ENCODE data around the gene PPP3CA. TPM values are rescaled to one million over a fixed set of nuclear protein-coding genes. Genes with fewer than 3 reads are reported as not detected.

Gene PPP3CA
- total RNA-seq, 1 donor from 2014 or later, result 38.4 TPM

DNA sequence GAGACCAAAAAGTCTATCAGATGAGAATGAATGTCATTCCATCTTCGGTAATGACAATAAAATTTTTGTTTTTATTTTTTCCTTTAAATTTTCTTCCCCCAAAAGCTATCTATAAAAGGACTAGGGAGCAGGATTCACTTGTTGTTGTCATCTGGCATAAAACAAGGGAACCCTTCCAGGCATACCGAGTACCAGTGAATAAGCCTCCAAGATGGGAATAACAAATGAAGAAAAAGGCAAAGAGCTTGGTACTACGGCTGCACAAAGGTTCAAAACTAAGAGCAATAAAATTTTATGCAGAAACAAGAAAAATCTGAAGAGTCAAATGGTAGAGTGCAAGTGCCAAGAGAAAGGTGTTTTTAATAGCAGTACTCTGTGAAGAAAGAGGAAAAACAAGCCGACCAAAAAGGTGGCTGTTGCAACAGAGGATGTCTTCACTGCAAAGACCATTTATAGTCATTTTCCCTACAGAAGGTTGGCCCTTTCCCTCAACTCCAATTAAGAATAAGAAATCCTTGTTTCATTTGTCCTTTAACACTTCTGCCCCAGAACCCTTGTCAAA is 25.8 kb downstream of the PPP3CA start:
- H3K4me3 Mint-ChIP-seq, result no peak overlapping the region
- no peak overlapping the region for H3K27ac Mint-ChIP-seq
- Histone ChIP-seq H3K27ac (no peak overlapping the region), H3K4me1 (peaks cover 3% of the 10 kb centered on the region), H3K4me2 (no peak overlapping the region), H2AFZ (replicated peaks) (no peak overlapping the region), H4K20me1 (ENCODE audit: low read depth) (peaks cover 10% of the 10 kb centered on the region), H3F3A (ENCODE audit: low read depth) (no peaks in the 10 kb centered on the region), H3K36me3 (no peaks in the 10 kb centered on the region), H3K4me3 (no peak overlapping the region), H3K27me3 (no peaks in the 10 kb centered on the region), H3K9me3 (ENCODE audit: low read depth) (no peaks in the 10 kb centered on the region), H3K9ac (no peak overlapping the region), H3K79me2 (ENCODE audit: low read depth) (peaks cover 49% of the 10 kb centered on the region)
- H3K9me3 Mint-ChIP-seq, result no peaks in the 10 kb centered on the region
- TF ChIP-seq EZH2phosphoT487 (IDR thresholded peaks at IDR 0.05), result no peak
- no peak for TF ChIP-seq EZH2 (IDR thresholded peaks at IDR 0.05)
- TF ChIP-seq, protein P1, sequence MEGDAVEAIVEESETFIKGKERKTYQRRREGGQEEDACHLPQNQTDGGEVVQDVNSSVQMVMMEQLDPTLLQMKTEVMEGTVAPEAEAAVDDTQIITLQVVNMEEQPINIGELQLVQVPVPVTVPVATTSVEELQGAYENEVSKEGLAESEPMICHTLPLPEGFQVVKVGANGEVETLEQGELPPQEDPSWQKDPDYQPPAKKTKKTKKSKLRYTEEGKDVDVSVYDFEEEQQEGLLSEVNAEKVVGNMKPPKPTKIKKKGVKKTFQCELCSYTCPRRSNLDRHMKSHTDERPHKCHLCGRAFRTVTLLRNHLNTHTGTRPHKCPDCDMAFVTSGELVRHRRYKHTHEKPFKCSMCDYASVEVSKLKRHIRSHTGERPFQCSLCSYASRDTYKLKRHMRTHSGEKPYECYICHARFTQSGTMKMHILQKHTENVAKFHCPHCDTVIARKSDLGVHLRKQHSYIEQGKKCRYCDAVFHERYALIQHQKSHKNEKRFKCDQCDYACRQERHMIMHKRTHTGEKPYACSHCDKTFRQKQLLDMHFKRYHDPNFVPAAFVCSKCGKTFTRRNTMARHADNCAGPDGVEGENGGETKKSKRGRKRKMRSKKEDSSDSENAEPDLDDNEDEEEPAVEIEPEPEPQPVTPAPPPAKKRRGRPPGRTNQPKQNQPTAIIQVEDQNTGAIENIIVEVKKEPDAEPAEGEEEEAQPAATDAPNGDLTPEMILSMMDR (IDR thresholded peaks at IDR 0.05), result no peak
- no peaks in the 10 kb centered on the region for H3K27me3 Mint-ChIP-seq (ENCODE audit: insufficient read depth, low read depth)
- DNase-seq (ENCODE audit: low spot score), result no peak
- H3K4me1 Mint-ChIP-seq, result peaks cover 2% of the 10 kb centered on the region
- peaks cover 2% of the 10 kb centered on the region for H3K36me3 Mint-ChIP-seq

DNA sequence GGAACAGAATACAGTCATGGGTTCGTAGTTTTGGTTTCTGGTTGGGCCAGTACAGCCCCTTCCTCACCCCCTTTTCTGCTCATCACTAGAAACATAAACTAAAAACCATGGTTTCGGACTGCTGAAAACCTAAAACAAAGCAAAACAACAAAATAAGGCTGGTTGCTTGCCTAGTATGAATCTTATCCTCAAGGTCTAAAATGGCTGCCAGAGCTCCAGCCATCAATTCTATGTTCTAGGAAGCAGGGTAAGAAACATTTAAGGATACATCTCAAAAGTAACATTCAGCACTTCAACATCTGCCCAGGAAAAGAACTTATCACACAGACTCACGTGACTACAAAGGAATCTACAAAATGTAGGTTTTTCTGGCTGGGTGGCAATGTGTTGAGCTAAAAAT is 31.5 kb downstream of the PPP3CA start:
- H3K27me3 Mint-ChIP-seq (ENCODE audit: insufficient read depth, low read depth), result no peaks in the 10 kb centered on the region
- H3K9me3 Mint-ChIP-seq, result peaks cover 2% of the 10 kb centered on the region
- TF ChIP-seq, protein P1 (IDR thresholded peaks at IDR 0.05), result no peak
- no peak for TF ChIP-seq EZH2phosphoT487 (IDR thresholded peaks at IDR 0.05)
- no peak for TF ChIP-seq EZH2 (IDR thresholded peaks at IDR 0.05)
- no peaks in the 10 kb centered on the region for H3K36me3 ChIP-seq
- H4K20me1 ChIP-seq (ENCODE audit: low read depth), result no peaks in the 10 kb centered on the region
- no peak overlapping the region for H3K9ac ChIP-seq
- no peak overlapping the region for H3K4me3 ChIP-seq
- no peaks in the 10 kb centered on the region for H3K4me1 Mint-ChIP-seq
- no peak for DNase-seq (ENCODE audit: low spot score)
- no peaks in the 10 kb centered on the region for H3F3A ChIP-seq (ENCODE audit: low read depth)
- H3K4me1 ChIP-seq, result no peaks in the 10 kb centered on the region
- no peak overlapping the region for H3K27ac Mint-ChIP-seq
- no peaks in the 10 kb centered on the region for H3K36me3 Mint-ChIP-seq
- no peak overlapping the region for H3K4me3 Mint-ChIP-seq
- H3K9me3 ChIP-seq (ENCODE audit: low read depth), result no peaks in the 10 kb centered on the region
- H2AFZ ChIP-seq (replicated peaks), result no peak overlapping the region
- no peak overlapping the region for H3K27ac ChIP-seq
- H3K4me2 ChIP-seq, result no peak overlapping the region
- no peaks in the 10 kb centered on the region for H3K27me3 ChIP-seq
- peaks cover 48% of the 10 kb centered on the region for H3K79me2 ChIP-seq (ENCODE audit: low read depth)

DNA sequence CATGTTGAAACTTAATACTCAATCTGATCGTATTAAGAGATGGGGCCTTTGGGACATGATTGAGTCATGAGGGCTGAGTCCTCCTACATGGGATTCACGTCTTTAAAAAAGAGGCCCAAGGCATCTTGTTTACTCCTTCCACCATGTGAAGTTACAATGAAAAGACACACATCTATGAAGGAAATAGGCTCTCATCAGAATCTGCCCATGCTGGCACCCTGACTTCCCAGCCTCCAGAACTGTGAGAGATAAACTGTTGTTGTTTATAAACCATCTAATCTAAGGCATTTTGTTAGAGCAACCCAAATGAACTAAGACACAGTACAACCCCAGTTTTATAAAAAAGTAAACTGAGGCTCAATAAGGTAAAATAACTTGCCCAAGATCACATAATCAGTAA is 32.3 kb downstream of the PPP3CA start:
- Histone ChIP-seq H3K79me2 (ENCODE audit: low read depth) (peaks cover 41% of the 10 kb centered on the region), H4K20me1 (ENCODE audit: low read depth) (no peaks in the 10 kb centered on the region)
- H3K27me3 Mint-ChIP-seq (ENCODE audit: insufficient read depth, low read depth), result no peaks in the 10 kb centered on the region

More for the DNA sequence above, 32.3 kb downstream of the PPP3CA start:
- TF ChIP-seq EZH2 (IDR thresholded peaks at IDR 0.05), result no peak
- TF ChIP-seq, protein P1 (IDR thresholded peaks at IDR 0.05), result no peak
- no peak for TF ChIP-seq EZH2phosphoT487 (IDR thresholded peaks at IDR 0.05)
- H3K4me1 Mint-ChIP-seq, result no peaks in the 10 kb centered on the region
- H3K4me3 Mint-ChIP-seq, result no peak overlapping the region
- no peak overlapping the region for H3K27ac Mint-ChIP-seq
- Histone ChIP-seq H3K4me2 (no peak overlapping the region), H3K27me3 (no peaks in the 10 kb centered on the region), H3K36me3 (no peaks in the 10 kb centered on the region), H3K9ac (no peak overlapping the region), H3K4me1 (no peaks in the 10 kb centered on the region), H3K4me3 (no peak overlapping the region), H3K9me3 (ENCODE audit: low read depth) (no peaks in the 10 kb centered on the region), H3K27ac (no peak overlapping the region), H2AFZ (replicated peaks) (no peak overlapping the region), H3F3A (ENCODE audit: low read depth) (no peaks in the 10 kb centered on the region)
- H3K9me3 Mint-ChIP-seq, result peaks cover 2% of the 10 kb centered on the region
- H3K36me3 Mint-ChIP-seq, result no peaks in the 10 kb centered on the region
- no peak for DNase-seq (ENCODE audit: low spot score)

Measured in neural progenitor cell (in vitro differentiated cells).